Mesothelial cell of epicardium (in vitro differentiated cells): ENCODE results near the gene ITK. TPM values are rescaled to one million over a fixed set of nuclear protein-coding genes. Genes with fewer than 3 reads are reported as not detected.

Experiments used
- DNase-seq, 2 experiments: peaks; one replicate each; pipeline ENCODE4 v3.0.0; 2021; ENCODE audit warnings: low spot score in 2 of 2; ENCODE audit not compliant: unreplicated experiment in 2 of 2
- H3K27ac Mint-ChIP-seq: 2 replicates; pipeline ENCODE4 v1.8.0; 2021; ENCODE audit warnings: mixed read lengths
- H3K27me3 Mint-ChIP-seq: 2 replicates; pipeline ENCODE4 v1.8.0; 2021; ENCODE audit warnings: low read depth, mixed read lengths
- H3K36me3 Mint-ChIP-seq: 2 replicates; pipeline ENCODE4 v1.8.0; 2021; ENCODE audit warnings: mixed read lengths
- H3K4me1 Mint-ChIP-seq: 2 replicates; pipeline ENCODE4 v1.8.0; 2021; ENCODE audit warnings: mixed read lengths
- H3K4me3 Mint-ChIP-seq: 2 replicates; pipeline ENCODE4 v1.8.0; 2021; ENCODE audit warnings: mild to moderate bottlenecking, moderate library complexity, mixed read lengths
- H3K9me3 Mint-ChIP-seq: 2 replicates; pipeline ENCODE4 v1.8.0; 2021; ENCODE audit warnings: mixed read lengths
- CTCF ChIP-seq: fragments of 200-600 bp; sonication (generic); IDR thresholded peaks from one replicate; pipeline ENCODE4 v1.5.0; 2021; ENCODE audit warnings: antibody characterized with exemption; ENCODE audit not compliant: unreplicated experiment
- total RNA-seq: library from RNA; stranded (reverse); gene quantifications from 3 replicates; pipeline ENCODE4 v1.2.1, GENCODE V29; 2021

The ITK gene
- total RNA-seq, 1 donor from 2014 or later = 0.09 TPM

- H3K4me1 Mint-ChIP-seq = no peaks in the 10 kb centered on the region
- no peaks in the 10 kb centered on the region for H3K9me3 Mint-ChIP-seq
- no peaks in the 10 kb centered on the region for H3K36me3 Mint-ChIP-seq
- H3K4me3 Mint-ChIP-seq = no peak overlapping the region
- H3K27me3 Mint-ChIP-seq = peaks cover 6% of the 10 kb centered on the region
- no peak overlapping the region for H3K27ac Mint-ChIP-seq
- DNase-seq = no peak
- no peak for TF ChIP-seq CTCF
These were observed 36.8 kb downstream of the ITK start for GRCh38 chr5:157217289-157218024.

- Mint-ChIP-seq H3K27ac (no peak overlapping the region), H3K4me1 (no peaks in the 10 kb centered on the region), H3K4me3 (no peak overlapping the region), H3K9me3 (no peaks in the 10 kb centered on the region), H3K36me3 (no peaks in the 10 kb centered on the region), H3K27me3 (peaks cover 8% of the 10 kb centered on the region)
- TF ChIP-seq CTCF = no peak
- no peak for DNase-seq
These were observed 39.0 kb downstream of the ITK start for GRCh38 chr5:157219491-157220271.

- H3K27me3 Mint-ChIP-seq = peaks cover 4% of the 10 kb centered on the region
- no peaks in the 10 kb centered on the region for H3K36me3 Mint-ChIP-seq
- H3K27ac Mint-ChIP-seq = no peak overlapping the region
- H3K4me3 Mint-ChIP-seq = no peak overlapping the region
- no peak for TF ChIP-seq CTCF
- no peak for DNase-seq
- H3K9me3 Mint-ChIP-seq = no peaks in the 10 kb centered on the region
- H3K4me1 Mint-ChIP-seq = no peaks in the 10 kb centered on the region
These were observed 41.3 kb downstream of the ITK start for GRCh38 chr5:157221959-157222358.

GRCh38 chr5:157222506-157223230, 42.0 kb downstream of the ITK start:
- TF ChIP-seq CTCF = no peak
- H3K9me3 Mint-ChIP-seq = no peaks in the 10 kb centered on the region
- no peak overlapping the region for H3K4me3 Mint-ChIP-seq
- H3K27me3 Mint-ChIP-seq = peaks cover 3% of the 10 kb centered on the region
- DNase-seq = no peak
- no peaks in the 10 kb centered on the region for H3K36me3 Mint-ChIP-seq
- no peaks in the 10 kb centered on the region for H3K4me1 Mint-ChIP-seq
- no peak overlapping the region for H3K27ac Mint-ChIP-seq

- no peaks in the 10 kb centered on the region for H3K9me3 Mint-ChIP-seq
- TF ChIP-seq CTCF = no peak
- no peak overlapping the region for H3K4me3 Mint-ChIP-seq
- H3K27ac Mint-ChIP-seq = no peak overlapping the region
- H3K27me3 Mint-ChIP-seq = peaks cover 1% of the 10 kb centered on the region
- no peak for DNase-seq
- no peaks in the 10 kb centered on the region for H3K4me1 Mint-ChIP-seq
- no peaks in the 10 kb centered on the region for H3K36me3 Mint-ChIP-seq
These were observed 45.1 kb downstream of the ITK start for GRCh38 chr5:157225469-157226422.
